SW480 (cell line): ENCODE results near the gene DAGLB.
"Not testable (repeated sequence)": the region's sequence is repeated elsewhere in the genome, so short reads cannot be mapped to it uniquely, and the experiment has no call there.

Experiments
- DNase-seq: peaks from one replicate; pipeline ENCODE4 v3.0.0-alpha.2; 2016; ENCODE audit warnings: low spot score

Gene DAGLB

DNA sequence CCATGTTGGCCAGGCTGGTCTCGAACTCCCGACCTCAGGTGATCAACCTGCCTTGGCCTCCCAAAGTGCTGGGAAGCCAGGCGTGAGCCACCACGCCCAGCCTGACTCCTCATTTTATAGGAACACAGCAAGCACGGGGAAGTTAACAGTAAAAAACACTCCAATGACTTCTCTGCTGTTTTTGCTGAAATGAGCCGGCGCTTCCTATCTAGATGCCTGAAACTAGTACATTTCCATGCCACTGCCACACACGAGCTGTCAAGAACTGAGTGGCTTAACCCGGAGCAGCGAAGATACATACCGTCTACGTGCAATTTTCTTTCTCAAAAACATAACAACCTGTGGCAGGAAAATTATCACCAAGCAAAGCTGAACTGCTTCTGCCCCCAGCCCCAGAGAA, 16.8 kb downstream of the DAGLB start:
- no peak for DNase-seq

- no peak for DNase-seq
Observed at GRCh38 chr7:6430271-6430940, 17.3 kb downstream of the DAGLB start.

DNA sequence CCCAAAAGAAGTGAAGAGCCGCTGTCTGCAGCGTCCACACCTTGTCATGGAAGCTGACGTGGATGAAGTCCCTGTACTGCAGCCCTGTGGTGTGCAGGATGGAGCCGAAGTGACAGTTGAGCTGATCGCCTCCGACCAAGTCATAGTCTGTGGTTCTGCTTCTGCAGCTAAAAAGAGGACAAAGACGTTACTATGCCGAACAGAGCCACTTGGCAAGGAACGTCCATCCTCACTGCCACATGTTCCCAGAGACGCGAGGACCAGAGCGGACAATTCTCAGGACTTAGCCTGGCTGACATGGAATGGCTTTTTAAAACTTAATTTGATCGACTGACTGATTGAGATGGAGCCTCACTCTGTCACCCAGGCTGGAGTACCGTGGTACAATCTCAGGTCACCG, 21.8 kb downstream of the DAGLB start:
- no peak for DNase-seq

GRCh38 chr7:6423942-6424701, 23.6 kb downstream of the DAGLB start:
- DNase-seq: no peak

GRCh38 chr7:6422926-6423632, 24.7 kb downstream of the DAGLB start:
- DNase-seq: no peak

GRCh38 chr7:6422095-6422494, 25.7 kb downstream of the DAGLB start:
- DNase-seq: no peak

- DNase-seq: no peak
Observed at GRCh38 chr7:6420680-6421079, 27.1 kb downstream of the DAGLB start.

DNA sequence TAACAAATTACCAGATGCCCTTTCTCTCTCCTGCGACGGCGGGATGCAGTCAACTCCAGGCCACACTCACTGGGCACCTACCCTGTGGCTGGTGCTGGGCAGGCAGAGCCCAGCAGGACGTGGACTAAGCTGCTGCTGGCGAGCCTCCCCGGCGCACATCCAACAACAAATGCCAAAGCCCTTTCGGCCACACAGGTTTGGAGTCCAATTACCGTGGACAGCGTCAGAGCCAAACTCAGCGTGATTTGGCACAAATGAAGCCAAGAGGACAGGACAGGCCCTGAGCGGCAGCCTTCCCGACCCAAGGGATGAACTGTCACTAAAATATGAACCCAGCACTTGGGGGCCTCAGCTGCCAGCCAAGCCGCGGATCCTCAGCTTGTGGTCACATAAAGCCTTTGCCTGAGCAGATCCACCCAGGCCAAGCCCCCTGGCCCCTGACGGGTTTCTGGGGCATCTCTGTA, 28.4 kb downstream of the DAGLB start:
- DNase-seq: no peak

GRCh38 chr7:6417408-6417807, 30.3 kb downstream of the DAGLB start:
- DNase-seq: no peak

DNA sequence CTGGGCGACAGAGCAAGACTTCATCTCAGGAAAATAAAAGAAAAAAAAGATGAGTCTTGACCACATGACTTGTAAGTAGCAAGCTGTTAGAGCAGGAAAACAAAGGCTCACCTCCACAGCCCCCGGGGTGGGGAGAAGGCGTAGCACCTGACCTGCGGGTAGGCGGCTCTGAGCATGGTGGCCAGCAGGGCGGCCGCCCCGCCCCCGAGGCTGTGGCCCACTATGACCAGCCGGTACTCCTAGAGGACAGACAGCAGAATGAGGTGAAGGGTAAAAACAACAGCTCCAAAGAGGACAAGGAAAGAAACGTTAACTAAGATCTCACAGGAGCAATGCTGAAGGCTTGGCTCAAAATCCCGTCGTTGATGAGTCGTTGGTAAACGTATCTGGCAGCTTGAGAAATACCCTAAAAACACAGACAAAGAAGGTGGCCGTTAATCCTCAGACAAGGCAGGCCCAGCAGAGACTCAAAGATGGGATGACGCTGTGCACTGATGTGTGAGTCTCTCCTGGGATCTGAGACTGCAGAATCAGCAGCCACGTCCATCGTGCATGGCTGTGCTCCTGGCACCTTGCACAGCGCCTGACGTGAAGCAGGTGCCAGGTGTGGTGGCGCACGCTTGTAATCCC, 31.1 kb downstream of the DAGLB start:
- no peak for DNase-seq

GRCh38 chr7:6413637-6414036, 34.1 kb downstream of the DAGLB start:
- no peak for DNase-seq

GRCh38 chr7:6409944-6410693, 37.6 kb downstream of the DAGLB start:
- DNase-seq: no peak

- DNase-seq: no peak
Observed at GRCh38 chr7:6409091-6409490, 38.7 kb downstream of the DAGLB start.

- DNase-seq: no peak
Observed at GRCh38 chr7:6407434-6407833, 40.3 kb downstream of the DAGLB start.

DNA sequence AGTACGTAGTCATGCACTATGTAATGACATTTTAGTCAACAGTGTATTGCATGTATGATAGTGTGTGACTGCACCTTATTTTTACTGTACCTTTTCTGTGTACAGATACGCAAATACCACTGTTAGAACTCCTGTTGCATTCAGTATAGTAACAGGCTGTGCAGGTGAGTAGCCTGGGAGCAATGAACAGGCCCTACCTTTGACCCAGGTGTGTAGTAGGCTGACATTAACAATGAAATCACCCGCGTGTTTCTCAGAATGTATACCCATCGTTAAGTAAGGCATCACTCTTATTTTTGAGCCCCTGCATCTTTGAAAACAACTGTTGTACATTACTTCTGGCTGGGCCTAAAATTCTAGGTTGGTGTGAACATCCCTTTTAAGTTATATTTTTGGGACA, 41.6 kb downstream of the DAGLB start:
- no peak for DNase-seq

DNA sequence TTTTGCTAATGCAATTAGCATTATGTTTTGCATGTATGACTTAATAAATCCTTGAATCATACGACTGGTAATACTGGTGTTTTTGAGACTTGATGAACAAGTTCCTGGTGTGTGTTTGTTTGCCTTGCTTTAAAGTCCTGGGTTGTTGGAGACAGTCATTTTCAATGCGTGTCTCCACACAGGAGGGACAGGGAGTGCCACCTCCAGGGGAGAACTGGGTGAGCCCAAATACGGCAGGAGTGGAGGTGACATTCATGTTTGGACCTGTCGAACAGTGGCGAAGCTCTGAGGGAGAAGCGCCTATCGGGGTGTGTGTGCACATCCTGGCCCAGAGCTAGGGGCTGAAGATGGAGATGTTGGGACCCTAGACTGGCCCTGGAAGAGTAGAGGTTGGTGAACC, 43.8 kb downstream of the DAGLB start:
- DNase-seq: no peak

DNA sequence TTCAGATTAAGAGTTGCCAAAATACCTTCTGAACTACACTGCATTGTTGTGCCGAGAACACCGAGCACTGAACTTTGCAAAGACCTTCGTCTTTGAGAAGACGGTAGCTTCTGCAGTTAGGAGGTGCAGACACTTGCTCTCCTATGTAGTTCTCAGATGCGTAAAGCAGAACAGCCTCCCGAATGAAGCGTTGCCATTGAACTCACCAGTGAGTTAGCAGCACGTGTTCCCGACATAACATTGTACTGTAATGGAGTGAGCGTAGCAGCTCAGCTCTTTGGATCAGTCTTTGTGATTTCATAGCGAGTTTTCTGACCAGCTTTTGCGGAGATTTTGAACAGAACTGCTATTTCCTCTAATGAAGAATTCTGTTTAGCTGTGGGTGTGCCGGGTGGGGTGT, 45.0 kb downstream of the DAGLB start:
- no peak for DNase-seq

- no peak for DNase-seq
Observed at GRCh38 chr7:6402041-6402440, 45.7 kb downstream of the DAGLB start.

DNA sequence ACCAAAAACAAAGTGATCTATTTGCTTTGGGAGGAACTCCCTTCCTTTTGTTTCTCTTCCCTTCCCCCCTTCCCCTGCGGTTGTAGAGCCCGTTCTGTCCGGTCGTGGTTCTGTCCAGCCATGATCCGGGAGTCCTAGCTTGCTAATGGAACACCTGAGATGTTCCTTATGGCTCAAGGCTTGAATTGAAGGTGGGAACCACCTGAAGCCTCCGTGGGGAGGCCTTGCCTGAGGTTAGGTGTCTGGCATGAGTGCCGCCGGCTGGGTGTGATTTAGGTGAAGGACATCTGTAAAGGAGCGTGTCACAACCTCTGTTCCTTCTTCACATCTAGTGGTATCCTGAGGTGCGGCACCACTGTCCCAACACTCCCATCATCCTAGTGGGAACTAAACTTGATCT, 46.2 kb downstream of the DAGLB start:
- no peak for DNase-seq

- DNase-seq: not testable (repeated sequence)
Observed at GRCh38 chr7:6400243-6401105, 47.3 kb downstream of the DAGLB start.

DNA sequence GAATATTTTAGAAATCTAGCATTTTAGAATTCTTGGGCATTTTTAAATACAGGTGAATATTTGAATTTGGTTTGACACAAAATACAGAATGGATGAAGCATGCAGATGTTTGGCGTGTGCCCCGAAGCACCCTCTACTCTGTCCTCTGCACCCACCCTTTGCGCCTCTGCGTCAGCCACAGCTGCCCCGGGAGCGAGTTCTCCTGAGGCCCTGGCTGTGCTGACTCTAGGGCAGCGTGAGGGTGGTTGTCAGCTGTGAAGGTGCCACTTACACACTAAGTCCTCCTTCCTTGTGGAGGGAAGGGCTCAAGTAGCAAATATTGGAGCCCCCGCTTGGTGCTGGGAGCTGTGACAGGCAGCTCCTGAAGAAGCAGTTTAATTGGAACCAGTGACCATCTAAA, 48.4 kb downstream of the DAGLB start:
- no peak for DNase-seq
